C4-2B (cell line): ENCODE measurements around the gene TUBA4A.
A peak's percentile ranks its signal among the peaks of the same experiment; 100 is the strongest.

ENCODE experiments used
- H3K27ac ChIP-seq: fragments of 450-650 bp; 2 replicates; pipeline ENCODE4 v1.5.1; 2017
- ZFX ChIP-seq: fragments of 450-650 bp; IDR thresholded peaks from 2 replicates; pipeline ENCODE4 v1.6.1; 2017
- TF ChIP-seq, protein P1 (sequence below): fragments of 450-650 bp; conservative IDR thresholded peaks from 2 replicates; pipeline ENCODE4 v1.5.1; 2017; ENCODE audit warnings: mild to moderate bottlenecking

The TUBA4A gene

DNA sequence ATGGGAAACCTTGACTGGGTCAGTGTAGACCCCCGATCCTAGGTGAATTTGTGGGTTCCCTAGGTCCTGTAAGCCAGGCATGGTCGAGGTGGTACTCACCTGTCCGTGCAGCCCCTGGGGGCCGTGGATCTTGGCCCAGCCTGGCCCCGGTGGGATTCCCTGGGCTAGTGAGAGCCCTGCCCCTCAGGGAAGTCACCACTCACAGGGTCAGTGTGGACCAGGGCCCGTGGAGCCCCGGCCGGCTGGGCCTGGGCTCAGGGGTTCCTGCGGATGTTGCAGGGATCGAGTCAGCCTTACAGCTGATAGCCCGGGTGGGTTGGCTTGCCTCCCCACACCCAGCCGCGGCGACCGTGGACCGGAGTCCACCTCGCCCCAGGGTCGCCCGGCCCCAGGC lies 24.8 kb downstream of the TUBA4A start:
- peak overlapping the region; percentile 88 for H3K27ac ChIP-seq

GRCh38 chr2:219228041-219228910 lies 25.4 kb downstream of the TUBA4A start:
- TF ChIP-seq, protein P1, sequence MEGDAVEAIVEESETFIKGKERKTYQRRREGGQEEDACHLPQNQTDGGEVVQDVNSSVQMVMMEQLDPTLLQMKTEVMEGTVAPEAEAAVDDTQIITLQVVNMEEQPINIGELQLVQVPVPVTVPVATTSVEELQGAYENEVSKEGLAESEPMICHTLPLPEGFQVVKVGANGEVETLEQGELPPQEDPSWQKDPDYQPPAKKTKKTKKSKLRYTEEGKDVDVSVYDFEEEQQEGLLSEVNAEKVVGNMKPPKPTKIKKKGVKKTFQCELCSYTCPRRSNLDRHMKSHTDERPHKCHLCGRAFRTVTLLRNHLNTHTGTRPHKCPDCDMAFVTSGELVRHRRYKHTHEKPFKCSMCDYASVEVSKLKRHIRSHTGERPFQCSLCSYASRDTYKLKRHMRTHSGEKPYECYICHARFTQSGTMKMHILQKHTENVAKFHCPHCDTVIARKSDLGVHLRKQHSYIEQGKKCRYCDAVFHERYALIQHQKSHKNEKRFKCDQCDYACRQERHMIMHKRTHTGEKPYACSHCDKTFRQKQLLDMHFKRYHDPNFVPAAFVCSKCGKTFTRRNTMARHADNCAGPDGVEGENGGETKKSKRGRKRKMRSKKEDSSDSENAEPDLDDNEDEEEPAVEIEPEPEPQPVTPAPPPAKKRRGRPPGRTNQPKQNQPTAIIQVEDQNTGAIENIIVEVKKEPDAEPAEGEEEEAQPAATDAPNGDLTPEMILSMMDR: no peak
- no peak for TF ChIP-seq ZFX
- H3K27ac ChIP-seq: peak overlapping the region; percentile 88

More for the DNA sequence above, 24.8 kb downstream of the TUBA4A start:
- TF ChIP-seq ZFX: no peak
- TF ChIP-seq, protein P1: no peak

GRCh38 chr2:219225350-219225749 lies 28.4 kb downstream of the TUBA4A start:
- H3K27ac ChIP-seq: no peak overlapping the region
- TF ChIP-seq, protein P1: no peak
- no peak for TF ChIP-seq ZFX

DNA sequence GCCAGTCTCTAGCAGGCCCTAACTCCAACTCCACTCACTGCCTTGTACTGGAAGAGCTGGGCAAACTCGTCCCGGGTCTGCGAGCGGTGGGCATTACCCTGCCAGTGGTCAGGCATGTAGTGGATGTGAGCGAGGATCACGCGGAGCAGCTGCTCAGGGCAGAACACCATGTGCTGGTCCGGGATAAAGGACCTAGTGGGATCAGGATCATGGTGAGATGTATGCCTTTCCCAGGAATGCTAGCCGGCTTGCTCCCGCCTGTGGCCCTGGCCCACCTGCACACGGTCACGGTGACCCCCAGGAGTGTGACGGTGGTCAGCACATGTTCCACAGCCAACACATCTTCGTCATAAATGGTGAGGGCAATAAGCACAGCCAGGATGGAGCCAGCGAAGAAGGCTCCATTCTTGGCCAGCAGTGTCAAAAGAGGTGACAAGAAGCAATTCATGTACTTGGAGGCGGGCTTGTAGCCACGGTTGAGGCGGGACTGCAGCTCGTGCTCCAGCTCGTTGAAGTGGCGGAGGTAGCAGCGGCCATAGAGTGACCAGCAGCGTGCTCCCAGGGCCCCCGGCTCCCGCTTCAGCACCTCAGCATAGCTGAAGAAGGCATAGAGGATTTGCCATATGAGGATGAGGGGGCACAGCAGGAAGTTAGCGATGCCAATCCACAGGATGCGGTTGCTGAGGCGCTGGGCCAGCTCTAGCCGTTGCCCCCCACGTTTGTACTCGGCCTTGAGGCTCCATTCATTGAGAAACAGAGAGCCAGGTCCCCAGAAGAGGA lies 29.7 kb downstream of the TUBA4A start:
- H3K27ac ChIP-seq: no peak overlapping the region
- TF ChIP-seq, protein P1: no peak

DNA sequence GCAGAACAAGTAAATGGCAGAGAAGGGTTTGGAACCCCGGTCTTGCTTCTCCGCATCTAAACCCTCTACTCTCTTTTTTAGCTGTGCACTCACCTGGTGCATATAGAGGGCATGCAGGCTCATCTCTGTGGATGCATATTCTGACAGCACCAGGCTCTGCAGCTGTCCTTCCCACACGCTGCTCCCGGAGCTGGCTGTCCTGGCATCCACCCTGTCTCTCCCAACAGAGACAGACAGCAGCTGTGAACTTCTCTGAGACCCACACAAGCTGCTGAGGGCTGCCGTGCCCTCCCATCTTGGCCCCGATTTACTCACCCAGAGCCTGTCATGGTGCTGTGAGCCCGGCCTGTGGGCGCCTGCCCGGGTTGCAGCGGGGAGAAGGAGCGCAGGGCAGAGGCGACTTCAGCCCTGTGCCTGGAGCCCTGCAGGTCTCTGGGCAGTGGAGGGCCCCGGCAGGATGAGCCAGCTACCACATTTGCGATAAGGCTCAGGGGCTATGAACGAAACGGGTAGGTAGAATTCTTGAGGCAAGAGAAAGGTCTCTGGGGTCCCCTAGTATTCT lies 31.7 kb downstream of the TUBA4A start:
- no peak overlapping the region for H3K27ac ChIP-seq
- TF ChIP-seq, protein P1: no peak
- no peak for TF ChIP-seq ZFX

GRCh38 chr2:219220652-219221402 lies 32.9 kb downstream of the TUBA4A start:
- no peak for TF ChIP-seq ZFX
- TF ChIP-seq, protein P1: no peak
- H3K27ac ChIP-seq: no peak overlapping the region
